ENCODE results near the gene SNX27. TPM values are rescaled to one million over a fixed set of nuclear protein-coding genes. Genes with fewer than 3 reads are reported as not detected.
A peak's percentile ranks its signal among the peaks of the same experiment; 100 is the strongest.
"Not testable (repeated sequence)": the region's sequence is repeated elsewhere in the genome, so short reads cannot be mapped to it uniquely, and the experiment has no call there.

The SNX27 gene
- total RNA-seq, 6 experiments from 2014 or later: 14.9 to 21.4 (median 16.9) TPM

GRCh38 chr1:151590961-151591360, 20.9 kb upstream of the SNX27 start:
- H3K27me3 ChIP-seq: no peaks in the 10 kb centered on the region
- intact Hi-C loops (cut with DNase I): loop anchor here (10.0 kb wide), 2 partner anchors 46 to 144 kb away; partner anchors contain the start of gene TUFT1 (in 1 of the 2)
- TF ChIP-seq POLR2A (IDR thresholded peaks at IDR 0.05) (no peak), CTCF (IDR thresholded peaks at IDR 0.05) (no peak)
- H3K27ac ChIP-seq: no peak overlapping the region
- no peaks in the 10 kb centered on the region for H3K9me3 ChIP-seq
- ATAC-seq: no peak
- no peak overlapping the region for H3K4me3 ChIP-seq
- H3K4me1 ChIP-seq: no peaks in the 10 kb centered on the region
- DNase-seq: no peak
- no peaks in the 10 kb centered on the region for H3K36me3 ChIP-seq
- 84% methylated on average over 3 of the region's 3 CpGs for WGBS (ENCODE audit: insufficient coverage, low coverage, low lambda C conversion rate, missing lambda C conversion rate)

- peak in 3 of 4 donors; percentile 9 to 23 (median 23) for ATAC-seq
- Histone ChIP-seq H3K27ac (no peak overlapping the region), H3K9me3 (no peaks in the 10 kb centered on the region), H3K4me3 (no peak overlapping the region), H3K4me1 (no peaks in the 10 kb centered on the region), H3K27me3 (no peaks in the 10 kb centered on the region), H3K36me3 (no peaks in the 10 kb centered on the region)
- WGBS (ENCODE audit: insufficient coverage, low coverage, low lambda C conversion rate, missing lambda C conversion rate): 16% methylated on average over 5 of the region's 9 CpGs
- no peak for TF ChIP-seq CTCF (IDR thresholded peaks at IDR 0.05)
- no peak for DNase-seq
- intact Hi-C loops (cut with DNase I): loop anchor here (10.0 kb wide), 2 partner anchors 49 to 141 kb away; partner anchors contain the start of gene TUFT1 (in 1 of the 2)
These were observed 18.1 kb upstream of the SNX27 start for GRCh38 chr1:151593730-151594129.

- intact Hi-C loops (cut with DNase I): loop anchor here (10.0 kb wide), 2 partner anchors 49 to 141 kb away; partner anchors contain the start of gene TUFT1 (in 1 of the 2)
These were observed 17.7 kb upstream of the SNX27 start for GRCh38 chr1:151594143-151594625.

GRCh38 chr1:151596166-151596953, 15.5 kb upstream of the SNX27 start:
- Histone ChIP-seq H3K27me3 (no peaks in the 10 kb centered on the region), H3K4me3 (no peak overlapping the region), H3K36me3 (no peaks in the 10 kb centered on the region), H3K9me3 (no peaks in the 10 kb centered on the region), H3K27ac (no peak overlapping the region), H3K4me1 (no peaks in the 10 kb centered on the region)
- DNase-seq (peak in 1 of 3 donors; percentile 83), ATAC-seq (peak; percentile 21 to 95 (median 68))
- 88% methylated on average over 4 of the region's 5 CpGs for WGBS (ENCODE audit: insufficient coverage, low coverage, low lambda C conversion rate, missing lambda C conversion rate)
- intact Hi-C loops (cut with DNase I): loop anchor here (10.0 kb wide), 2 partner anchors 52 to 138 kb away; partner anchors contain the start of gene TUFT1 (in 1 of the 2)
- TF ChIP-seq POLR2A (IDR thresholded peaks at IDR 0.05): no peak
- no peak for TF ChIP-seq CTCF (IDR thresholded peaks at IDR 0.05)

More at GRCh38 chr1:151594143-151594625, 17.7 kb upstream of the SNX27 start:
- ATAC-seq (peak; percentile 87 to 98 (median 95)), DNase-seq (peak; percentile 87 to 91 (median 88))
- Histone ChIP-seq H3K36me3 (no peaks in the 10 kb centered on the region), H3K27ac (no peak overlapping the region), H3K4me3 (no peak overlapping the region), H3K27me3 (no peaks in the 10 kb centered on the region), H3K9me3 (no peaks in the 10 kb centered on the region), H3K4me1 (no peaks in the 10 kb centered on the region)
- TF ChIP-seq POLR2A (IDR thresholded peaks at IDR 0.05): no peak
- peak; percentile 79 to 97 (median 96) for TF ChIP-seq CTCF (IDR thresholded peaks at IDR 0.05)
- 13% methylated on average over 7 of the region's 12 CpGs for WGBS (ENCODE audit: insufficient coverage, low coverage, low lambda C conversion rate, missing lambda C conversion rate)

GRCh38 chr1:151602550-151602949, 9.3 kb upstream of the SNX27 start:
- not testable (repeated sequence) for DNase-seq, H3K27ac ChIP-seq

More at GRCh38 chr1:151602550-151602949, 9.3 kb upstream of the SNX27 start:
- ATAC-seq; intact Hi-C loops (cut with DNase I); H3K36me3 ChIP-seq; H3K4me3 ChIP-seq; H3K9me3 ChIP-seq; H3K4me1 ChIP-seq; H3K27me3 ChIP-seq: not testable (repeated sequence)
- WGBS (ENCODE audit: insufficient coverage, low coverage, low lambda C conversion rate, missing lambda C conversion rate): 80% methylated on average over 5 of the region's 5 CpGs

Data from right lobe of liver (tissue), 6 donors.